Smooth muscle cell (in vitro differentiated cells): ENCODE results near the gene PRKAG2. TPM values are rescaled to one million over a fixed set of nuclear protein-coding genes. Genes with fewer than 3 reads are reported as not detected.
"Not testable (repeated sequence)": the region's sequence is repeated elsewhere in the genome, so short reads cannot be mapped to it uniquely, and the experiment has no call there.

Experiments used
- DNase-seq: peaks from one replicate; lab custom pipeline; 2025; ENCODE audit not compliant: unreplicated experiment; lab: John Stamatoyannopoulos, UW
- H2AFZ ChIP-seq: fragments of 200-600 bp; sonication (generic); 2 replicates; pipeline ENCODE4 v1.6.0; 2016; ENCODE audit warnings: antibody characterized with exemption, low read depth, mild to moderate bottlenecking
- H3F3A ChIP-seq: fragments of 200-600 bp; sonication (generic); 2 replicates; pipeline ENCODE4 v1.6.0; 2017; ENCODE audit warnings: antibody characterized with exemption, low read depth
- H3K27ac ChIP-seq: fragments of 200-600 bp; sonication (generic); 2 replicates; pipeline ENCODE4 v1.5.1; 2016; ENCODE audit warnings: low read depth, mild to moderate bottlenecking
- H3K27me3 ChIP-seq: fragments of 200-600 bp; sonication (generic); 2 replicates; pipeline ENCODE4 v1.6.1; 2016; ENCODE audit warnings: low read depth, mild to moderate bottlenecking
- H3K36me3 ChIP-seq: fragments of 200-600 bp; sonication (generic); 2 replicates; pipeline ENCODE4 v1.5.1; 2016; ENCODE audit warnings: low read depth
- H3K4me1 ChIP-seq: fragments of 200-600 bp; sonication (generic); 2 replicates; pipeline ENCODE4 v1.5.1; 2016; ENCODE audit warnings: low read depth
- H3K4me2 ChIP-seq: fragments of 200-600 bp; sonication (generic); 2 replicates; pipeline ENCODE4 v1.6.0; 2016; ENCODE audit warnings: mild to moderate bottlenecking
- H3K4me3 ChIP-seq: fragments of 200-600 bp; sonication (generic); 2 replicates; pipeline ENCODE4 v1.5.1; 2016; ENCODE audit warnings: mild to moderate bottlenecking
- H3K79me2 ChIP-seq: fragments of 200-600 bp; sonication (generic); 2 replicates; pipeline ENCODE4 v1.6.0; 2016; ENCODE audit warnings: low read depth, mild to moderate bottlenecking
- H3K9ac ChIP-seq: fragments of 200-600 bp; sonication (generic); 2 replicates; pipeline ENCODE4 v1.6.0; 2016; ENCODE audit warnings: low read depth
- H3K9me3 ChIP-seq: fragments of 200-600 bp; sonication (generic); replicated peaks from 2 replicates; pipeline ENCODE4 v1.5.1; 2016; ENCODE audit warnings: low read depth
- H4K20me1 ChIP-seq: fragments of 200-600 bp; sonication (generic); 2 replicates; pipeline ENCODE4 v1.6.0; 2016; ENCODE audit warnings: low read depth
- WGBS: methylation state at CpG from one replicate; pipeline ENCODE4 v1.1.7; 2016; ENCODE audit warnings: low lambda C conversion rate; 5-methylcytosine and 5-hydroxymethylcytosine counted together
- polyA plus RNA-seq: library from polyadenylated mRNA; unstranded; fragments of >200 nt; fragmentation: Nextera tagmentation; extraction: Ambion mirVana; gene quantifications from 2 replicates; pipeline ENCODE4 v1.2.1, GENCODE V29; 2016
- total RNA-seq: library from RNA; depleted of rRNA; stranded (reverse); fragments of >200 nt; gene quantifications from 2 replicates; pipeline ENCODE4 v1.2.3, GENCODE V29; 2014
- TF ChIP-seq, protein P1 (sequence below): fragments of 200-600 bp; sonication (generic); IDR thresholded peaks from 2 replicates; pipeline ENCODE4 v1.5.1; 2017; ENCODE audit warnings: borderline replicate concordance, mild to moderate bottlenecking, antibody characterized with exemption; ENCODE audit not compliant: insufficient read depth, poor library complexity, severe bottlenecking

The PRKAG2 gene
- total and polyA plus RNA-seq, 2 experiments from 2014 or later: 3.5 to 3.9 TPM

DNA sequence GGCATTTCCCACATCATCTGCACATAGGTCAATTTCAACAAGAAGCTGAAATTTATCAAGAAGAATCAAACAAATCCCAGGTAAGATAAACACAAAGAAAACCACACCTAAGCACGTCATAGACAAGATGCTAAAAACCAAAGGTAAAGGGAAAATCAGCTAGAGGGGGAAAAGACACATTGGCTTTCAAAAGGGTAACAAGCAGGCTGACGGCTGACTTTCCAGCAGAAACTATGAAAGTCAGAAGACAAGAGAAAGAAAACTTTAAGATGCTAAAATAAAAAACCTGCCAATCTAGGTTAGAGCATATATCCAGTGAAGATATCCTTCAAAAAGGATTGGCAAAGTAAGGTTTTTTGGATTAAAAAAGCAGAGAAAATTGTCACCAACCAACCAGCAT, 297.3 kb downstream of the PRKAG2 start:
- Histone ChIP-seq H3K4me1 (no peaks in the 10 kb centered on the region), H3F3A (no peaks in the 10 kb centered on the region), H3K9ac (no peak overlapping the region), H3K4me2 (no peak overlapping the region), H3K9me3 (peaks cover 6% of the 10 kb centered on the region), H3K36me3 (no peaks in the 10 kb centered on the region), H3K27ac (no peak overlapping the region), H3K79me2 (no peaks in the 10 kb centered on the region), H2AFZ (no peak overlapping the region), H3K27me3 (no peaks in the 10 kb centered on the region), H3K4me3 (no peak overlapping the region), H4K20me1 (no peaks in the 10 kb centered on the region)
- 90% methylated on average over 2 of the region's 2 CpGs for WGBS
- TF ChIP-seq, protein P1, sequence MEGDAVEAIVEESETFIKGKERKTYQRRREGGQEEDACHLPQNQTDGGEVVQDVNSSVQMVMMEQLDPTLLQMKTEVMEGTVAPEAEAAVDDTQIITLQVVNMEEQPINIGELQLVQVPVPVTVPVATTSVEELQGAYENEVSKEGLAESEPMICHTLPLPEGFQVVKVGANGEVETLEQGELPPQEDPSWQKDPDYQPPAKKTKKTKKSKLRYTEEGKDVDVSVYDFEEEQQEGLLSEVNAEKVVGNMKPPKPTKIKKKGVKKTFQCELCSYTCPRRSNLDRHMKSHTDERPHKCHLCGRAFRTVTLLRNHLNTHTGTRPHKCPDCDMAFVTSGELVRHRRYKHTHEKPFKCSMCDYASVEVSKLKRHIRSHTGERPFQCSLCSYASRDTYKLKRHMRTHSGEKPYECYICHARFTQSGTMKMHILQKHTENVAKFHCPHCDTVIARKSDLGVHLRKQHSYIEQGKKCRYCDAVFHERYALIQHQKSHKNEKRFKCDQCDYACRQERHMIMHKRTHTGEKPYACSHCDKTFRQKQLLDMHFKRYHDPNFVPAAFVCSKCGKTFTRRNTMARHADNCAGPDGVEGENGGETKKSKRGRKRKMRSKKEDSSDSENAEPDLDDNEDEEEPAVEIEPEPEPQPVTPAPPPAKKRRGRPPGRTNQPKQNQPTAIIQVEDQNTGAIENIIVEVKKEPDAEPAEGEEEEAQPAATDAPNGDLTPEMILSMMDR: no peak
- DNase-seq: no peak

- Histone ChIP-seq H2AFZ (no peak overlapping the region), H3K9ac (no peak overlapping the region), H3K27ac (no peak overlapping the region), H3F3A (no peaks in the 10 kb centered on the region), H3K4me3 (no peak overlapping the region), H3K4me1 (no peaks in the 10 kb centered on the region), H3K4me2 (no peak overlapping the region), H3K36me3 (no peaks in the 10 kb centered on the region), H3K27me3 (no peaks in the 10 kb centered on the region), H4K20me1 (no peaks in the 10 kb centered on the region), H3K79me2 (no peaks in the 10 kb centered on the region), H3K9me3 (peaks cover 6% of the 10 kb centered on the region)
- no peak for DNase-seq
- TF ChIP-seq, protein P1: no peak
- 85% methylated on average over 7 of the region's 7 CpGs for WGBS
Observed at GRCh38 chr7:151575410-151575809, 301.5 kb downstream of the PRKAG2 start.

DNA sequence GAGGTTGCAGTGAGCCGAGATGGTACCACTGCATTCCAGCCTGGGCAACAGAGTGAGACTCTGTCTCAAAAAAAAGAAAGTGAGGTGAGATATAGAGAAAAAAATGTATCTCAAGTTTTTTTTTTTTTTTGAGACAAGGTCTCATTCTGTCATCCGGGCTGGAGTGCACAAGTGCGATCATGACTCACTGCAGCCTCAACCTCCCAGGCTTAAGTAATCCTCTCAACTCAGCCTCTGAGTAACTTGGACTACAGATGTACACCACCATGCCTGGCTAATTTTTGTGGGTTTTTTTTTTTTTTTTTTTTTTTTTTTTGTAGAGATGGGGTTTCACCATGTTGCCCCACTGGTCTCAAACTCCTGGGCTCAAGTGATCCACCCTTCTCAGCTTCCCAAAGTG, 303.9 kb downstream of the PRKAG2 start:
- not testable (repeated sequence) for H2AFZ ChIP-seq, H3K27ac ChIP-seq, H3K79me2 ChIP-seq, H4K20me1 ChIP-seq, H3K36me3 ChIP-seq, DNase-seq, H3K4me1 ChIP-seq, H3K9ac ChIP-seq, H3F3A ChIP-seq, H3K9me3 ChIP-seq, H3K27me3 ChIP-seq, H3K4me2 ChIP-seq, H3K4me3 ChIP-seq
- 64% methylated on average over 3 of the region's 3 CpGs for WGBS

- Histone ChIP-seq H3K27me3 (no peaks in the 10 kb centered on the region), H2AFZ (no peak overlapping the region), H4K20me1 (no peaks in the 10 kb centered on the region), H3K79me2 (no peaks in the 10 kb centered on the region), H3K9me3 (no peaks in the 10 kb centered on the region), H3K4me1 (no peaks in the 10 kb centered on the region), H3F3A (no peaks in the 10 kb centered on the region), H3K4me2 (no peak overlapping the region), H3K27ac (no peak overlapping the region), H3K9ac (no peak overlapping the region), H3K4me3 (no peak overlapping the region), H3K36me3 (no peaks in the 10 kb centered on the region)
- DNase-seq: no peak
- TF ChIP-seq, protein P1: no peak
- 83% methylated on average over 2 of the region's 2 CpGs for WGBS
Observed at GRCh38 chr7:151572136-151572535, 304.8 kb downstream of the PRKAG2 start.
